B cell (primary cell): Measurements from ENCODE around the gene CDC42BPB. TPM values are rescaled to one million over a fixed set of nuclear protein-coding genes. Genes with fewer than 3 reads are reported as not detected.

Experiments
- ATAC-seq: fragments of 200-7000 bp; cut with Tn5 transposase; one replicate; pipeline ENCODE4 v1.10.0; 2021; ENCODE audit warnings: low read depth, mild to moderate bottlenecking, moderate number of reproducible peaks, moderate library complexity
- CTCF ChIA-PET: fragments of 350-600 bp; sonication (Branson Sonifier 250); formaldehyde crosslinking; loops from one replicate; lab custom pipeline; 2021; ENCODE audit warnings: antibody characterized with exemption, inconsistent platforms; lab: Charles Lee
- POLR2A ChIA-PET: fragments of 350-600 bp; sonication (Branson Sonifier 250); formaldehyde crosslinking; loops from one replicate; lab custom pipeline; 2021; ENCODE audit warnings: antibody characterized with exemption; lab: Charles Lee
- DNase-seq: peaks from one replicate; pipeline ENCODE4 v3.0.0; 2013
- H2AFZ ChIP-seq: 2 replicates; pipeline ENCODE4 v1.6.1; 2012; ENCODE audit warnings: mild to moderate bottlenecking, low read depth, low read length; ENCODE audit not compliant: insufficient read depth, poor library complexity, severe bottlenecking
- H3K27ac ChIP-seq, 2 donors: 1 replicate in 1 of 2; 2 replicates in 1 of 2; pipeline ENCODE4 v1.5.1; 2012 to 2013; ENCODE audit warnings: low read length in 2 of 2, mild to moderate bottlenecking in 2 of 2, moderate library complexity in 1 of 2
- H3K27me3 ChIP-seq, 4 experiments: fragments of 200-600 bp in 1 of 4; sonication (generic) in 1 of 4; replicated peaks in 1 of 4; 1 replicate in 2 of 4; 2 replicates in 2 of 4; pipeline versions ENCODE4 v1.6.1 to v1.7.0; 2013 to 2016; ENCODE audit warnings: low read length in 3 of 4, mild to moderate bottlenecking in 2 of 4, mixed read lengths in 1 of 4, moderate library complexity in 1 of 4; ENCODE audit not compliant: insufficient read depth in 4 of 4, control insufficient read depth in 3 of 4; ENCODE audit errors: control extremely low read depth in 1 of 4
- H3K36me3 ChIP-seq, 2 experiments: replicated peaks in 1 of 2; 1 replicate in 1 of 2; 2 replicates in 1 of 2; pipeline versions ENCODE4 v1.6.1 to v1.7.1; 2013; ENCODE audit warnings: low read length in 1 of 2; ENCODE audit not compliant: insufficient read depth in 2 of 2, control insufficient read depth in 1 of 2; ENCODE audit errors: control extremely low read depth in 1 of 2, extremely low read depth in 1 of 2
- H3K4me1 ChIP-seq, 2 donors: fragments of 200-600 bp in 1 of 2; sonication (generic) in 1 of 2; 1 replicate in 1 of 2; 2 replicates in 1 of 2; pipeline versions ENCODE4 v1.5.1 to v1.6.1; 2013 to 2017; ENCODE audit warnings: low read length in 2 of 2; ENCODE audit not compliant: control insufficient read depth in 2 of 2, insufficient read depth in 2 of 2
- H3K4me2 ChIP-seq: replicated peaks from 2 replicates; pipeline ENCODE3; 2012; ENCODE audit warnings: mild to moderate bottlenecking, low read depth, low read length; ENCODE audit not compliant: poor library complexity, severe bottlenecking
- H3K4me3 ChIP-seq, 5 experiments: fragments of 200-600 bp in 1 of 5; sonication (generic) in 1 of 5; 1 replicate in 3 of 5; 2 replicates in 2 of 5; pipeline versions ENCODE4 v1.5.1 to v1.7.0; 2011 to 2016; ENCODE audit warnings: low read length in 4 of 5, mild to moderate bottlenecking in 4 of 5, low read depth in 2 of 5, control low read depth in 1 of 5, moderate library complexity in 1 of 5; ENCODE audit not compliant: insufficient read depth in 1 of 5; ENCODE audit errors: control extremely low read depth in 1 of 5, extremely low read depth in 1 of 5
- H3K79me2 ChIP-seq: fragments of 200-600 bp; sonication (generic); one replicate; pipeline ENCODE4 v1.6.0; 2016; ENCODE audit warnings: low read length; ENCODE audit not compliant: control insufficient read depth, insufficient read depth
- H3K9ac ChIP-seq: fragments of 200-600 bp; sonication (generic); 2 replicates; pipeline ENCODE4 v1.6.1; 2017; ENCODE audit warnings: mild to moderate bottlenecking, low read length, moderate library complexity
- H3K9me3 ChIP-seq, 3 donors: one replicate each; pipeline versions ENCODE4 v1.6.1 to v1.7.1; 2013; ENCODE audit warnings: low read length in 2 of 3; ENCODE audit not compliant: control insufficient read depth in 2 of 3, insufficient read depth in 1 of 3; ENCODE audit errors: control extremely low read depth in 1 of 3
- H4K20me1 ChIP-seq: 2 replicates; pipeline ENCODE4 v1.6.0; 2012; ENCODE audit warnings: mild to moderate bottlenecking, low read length; ENCODE audit not compliant: insufficient read depth, control insufficient read depth, poor library complexity, severe bottlenecking
- H3K27ac Mint-ChIP-seq: one replicate; pipeline ENCODE4 v1.8.0; 2021; ENCODE audit warnings: mixed read lengths
- H3K27me3 Mint-ChIP-seq: one replicate; pipeline ENCODE4 v1.8.0; 2021; ENCODE audit warnings: mixed read lengths
- H3K4me1 Mint-ChIP-seq: one replicate; pipeline ENCODE4 v1.8.0; 2021; ENCODE audit warnings: mixed read lengths
- H3K4me3 Mint-ChIP-seq: one replicate; pipeline ENCODE4 v1.8.0; 2021; ENCODE audit warnings: mixed read lengths
- H3K9me3 Mint-ChIP-seq: one replicate; pipeline ENCODE4 v1.8.0; 2022; ENCODE audit warnings: mixed read lengths; ENCODE audit not compliant: insufficient read depth
- CTCF ChIP-seq: fragments of 200-600 bp; IDR thresholded peaks from one replicate; pipeline ENCODE4 v1.8.0; 2022; ENCODE audit warnings: antibody characterized with exemption, mild to moderate bottlenecking
- EZH2 ChIP-seq: IDR thresholded peaks from 2 replicates; pipeline ENCODE4 v1.6.1; 2012; ENCODE audit warnings: borderline replicate concordance, low read depth, mild to moderate bottlenecking, moderate library complexity, low read length; ENCODE audit not compliant: insufficient read depth, poor library complexity, severe bottlenecking
- WGBS: methylation state at CpG from one replicate; pipeline ENCODE4 v1.1.5; 2013; ENCODE audit warnings: missing lambda C conversion rate; ENCODE audit not compliant: insufficient coverage; 5-methylcytosine and 5-hydroxymethylcytosine counted together
- intact Hi-C: fragments of 100-400 bp; cut with micrococcal nuclease; formaldehyde crosslinking; loops from one replicate; pipeline ENCODE4 v1.10.0; 2022
- polyA plus RNA-seq: library from polyadenylated mRNA; depleted of rRNA; stranded (reverse); fragments of >200 nt; gene quantifications from 2 replicates; pipeline ENCODE4 v1.2.3, GENCODE V29; 2012
- total RNA-seq, 2 donors: library from RNA; stranded (reverse); fragments of 120-200 nt in 1 of 2; gene quantifications; 1 replicate in 1 of 2; 2 replicates in 1 of 2; pipeline versions ENCODE4 v1.2.3 to v1.2.4, GENCODE V29; 2013 to 2022

The CDC42BPB gene
- total and polyA plus RNA-seq, 2 donors (not counting 1 experiment from before 2014, with no cell fraction given), result 23.9 to 52.5 TPM

- H3K27ac Mint-ChIP-seq, result no peak overlapping the region
- CTCF ChIA-PET, result no interaction called here
- no peak overlapping the region for H3K4me3 Mint-ChIP-seq
- peaks cover 0 to 17% (median 0%) of the 10 kb centered on the region in 3 donors for H3K9me3 ChIP-seq
- no peaks in the 10 kb centered on the region for H3K36me3 ChIP-seq
- 97% methylated on average over 5 of the region's 5 CpGs for WGBS
- no peak overlapping the region for H3K9ac ChIP-seq
- H3K27me3 ChIP-seq, result peaks cover 0 to 24% (median 11%) of the 10 kb centered on the region in 4 experiments
- H3K4me1 Mint-ChIP-seq, result peaks cover 40% of the 10 kb centered on the region
- no peaks in the 10 kb centered on the region for H3K79me2 ChIP-seq
- no peak for ATAC-seq
- no peak overlapping the region for H2AFZ ChIP-seq
- no peaks in the 10 kb centered on the region for H4K20me1 ChIP-seq
- no peak overlapping the region for H3K4me2 ChIP-seq
- H3K4me1 ChIP-seq, result peaks cover 51% of the 10 kb centered on the region in 2 donors
- intact Hi-C loops, result loop anchor here (10.0 kb wide), 1 partner anchor 134 kb away; the partner anchor contains the start of gene CDC42BPB
- no peak overlapping the region for H3K27ac ChIP-seq
- H3K4me3 ChIP-seq, result no peak overlapping the region
- H3K9me3 Mint-ChIP-seq, result no peaks in the 10 kb centered on the region
- POLR2A ChIA-PET, result no interaction called here
- TF ChIP-seq EZH2, result no peak
- no peak for TF ChIP-seq CTCF
- no peak for DNase-seq
- peaks cover 6% of the 10 kb centered on the region for H3K27me3 Mint-ChIP-seq
Measured at GRCh38 chr14:102920273-102920997, 136.9 kb downstream of the CDC42BPB start.

- TF ChIP-seq CTCF, result no peak
- no peak for TF ChIP-seq EZH2
- H3K27me3 ChIP-seq, result peaks cover 0 to 11% (median 5%) of the 10 kb centered on the region in 4 experiments
- H3K79me2 ChIP-seq, result peaks cover 4% of the 10 kb centered on the region
- H3K36me3 ChIP-seq, result no peaks in the 10 kb centered on the region
- ChIA-PET POLR2A (interaction anchor here (3.5 kb wide), 1 partner anchor 16 kb away, joined by 13 read pairs; no protein-coding TSS in a partner anchor), CTCF (interaction anchor here (0.9 to 5.3 kb wide), 5 partner anchors 17 to 224 kb away, joined by 4 to 59 read pairs (median 7); no protein-coding TSS in a partner anchor)
- no peak overlapping the region for H3K27ac ChIP-seq
- ATAC-seq, result no peak
- no peak overlapping the region for H3K9ac ChIP-seq
- intact Hi-C loops, result loop anchor here (1.0 to 5.0 kb wide), 3 partner anchors 206 to 394 kb away; no protein-coding TSS in a partner anchor
- H3K9me3 Mint-ChIP-seq, result no peaks in the 10 kb centered on the region
- no peaks in the 10 kb centered on the region for H3K27me3 Mint-ChIP-seq
- 62% methylated on average over 2 of the region's 2 CpGs for WGBS
- peaks cover 0 to 12% (median 0%) of the 10 kb centered on the region in 3 donors for H3K9me3 ChIP-seq
- no peak overlapping the region for H2AFZ ChIP-seq
- H3K27ac Mint-ChIP-seq, result no peak overlapping the region
- H4K20me1 ChIP-seq, result no peaks in the 10 kb centered on the region
- H3K4me2 ChIP-seq, result no peak overlapping the region
- no peak overlapping the region for H3K4me3 ChIP-seq
- no peak overlapping the region for H3K4me3 Mint-ChIP-seq
- peaks cover 48% of the 10 kb centered on the region for H3K4me1 Mint-ChIP-seq
- DNase-seq, result no peak
- peaks cover 60% of the 10 kb centered on the region in 2 donors for H3K4me1 ChIP-seq
Measured at GRCh38 chr14:102918438-102918837, 138.9 kb downstream of the CDC42BPB start.
